HCT116 (cell line): ENCODE data around the gene OVOL1. TPM values are rescaled to one million over a fixed set of nuclear protein-coding genes. Genes with fewer than 3 reads are reported as not detected.

ENCODE experiments used
- ATAC-seq: fragments of 200-7000 bp; cut with Tn5 transposase; 2 replicates; pipeline ENCODE4 v1.9.1; 2020; ENCODE audit warnings: mild to moderate bottlenecking, moderate library complexity
- BruUV-seq: library from RNA; stranded (reverse); fragments of 400-500 nt; replicated peaks from 2 replicates; lab custom pipeline; 2021; lab: Mats Ljungman, UMichigan
- CTCF ChIA-PET: fragments of 300-600 bp; sonication (Branson Sonifier 250); formaldehyde crosslinking; loops from one replicate; lab custom pipeline; 2021; ENCODE audit warnings: antibody characterized with exemption; lab: Charles Lee
- POLR2A ChIA-PET: fragments of 300-600, 350-600 bp; sonication (Branson Sonifier 250); formaldehyde crosslinking; loops from one replicate; lab custom pipeline; 2021; ENCODE audit warnings: antibody characterized with exemption; lab: Charles Lee
- RAD21 ChIA-PET, 2 experiments: fragments of 300-600 bp; sonication (Branson Sonifier 250); formaldehyde crosslinking; loops; one replicate each; lab custom pipeline; 2023; ENCODE audit warnings: low total read pairs in 2 of 2; ENCODE audit not compliant: uncharacterized antibody in 2 of 2, unreplicated experiment in 2 of 2, low non-redundant PET in 1 of 2; lab: Charles Lee
- DNase-seq: peaks from one replicate; pipeline ENCODE4 v3.0.0-alpha.2; 2010; ENCODE audit warnings: low read depth, low spot score
- H2AFZ ChIP-seq: fragments of 200-600 bp; shearing (Covaris generic), sonication (generic); 2 replicates; pipeline ENCODE4 v1.6.1; 2017; ENCODE audit warnings: low read depth, mixed run types, mixed read lengths, antibody characterized with exemption, low read length; ENCODE audit not compliant: poor library complexity, severe bottlenecking
- H3K27ac ChIP-seq: 2 replicates; pipeline ENCODE4 v1.5.1; 2012; ENCODE audit warnings: low read depth, low read length
- H3K27me3 ChIP-seq: fragments of 200-600 bp; sonication (generic); 2 replicates; pipeline ENCODE4 v1.6.1; 2016; ENCODE audit warnings: mixed run types, low read length, mixed read lengths; ENCODE audit not compliant: insufficient read depth
- H3K36me3 ChIP-seq, 2 experiments: fragments of 200-500 bp in 1 of 2; fragments of 200-600 bp in 1 of 2; sonication (Bioruptor generic) in 1 of 2; sonication (generic) in 1 of 2; 2 replicates each; pipeline versions ENCODE4 v1.5.1 to v1.6.1; 2014 to 2016; ENCODE audit warnings: low read length in 2 of 2, inconsistent platforms in 1 of 2, mixed read lengths in 1 of 2, mixed run types in 1 of 2; ENCODE audit not compliant: insufficient read depth in 2 of 2, control insufficient read depth in 1 of 2
- H3K4me1 ChIP-seq, 2 experiments: fragments of 200-600 bp in 1 of 2; sonication (generic) in 1 of 2; 2 replicates each; pipeline versions ENCODE4 v1.5.1 to v1.6.1; 2012 to 2017; ENCODE audit warnings: low read length in 2 of 2, inconsistent platforms in 1 of 2, mild to moderate bottlenecking in 1 of 2, mixed read lengths in 1 of 2, mixed run types in 1 of 2, moderate library complexity in 1 of 2; ENCODE audit not compliant: insufficient read depth in 2 of 2, control insufficient read depth in 1 of 2
- H3K4me2 ChIP-seq: fragments of 200-600 bp; sonication (generic); 2 replicates; pipeline ENCODE4 v1.6.1; 2017; ENCODE audit warnings: mixed run types, low read length, mixed read lengths
- H3K4me3 ChIP-seq, 2 experiments: fragments of 200-600 bp in 1 of 2; sonication (generic) in 1 of 2; replicated peaks in 1 of 2; 2 replicates each; pipeline ENCODE4 v1.5.1; 2011 to 2016; ENCODE audit warnings: low read length in 2 of 2, control low read depth in 1 of 2, low read depth in 1 of 2, mild to moderate bottlenecking in 1 of 2, mixed read lengths in 1 of 2, mixed run types in 1 of 2
- H3K79me2 ChIP-seq: fragments of 200-600 bp; sonication (generic); 2 replicates; pipeline ENCODE4 v1.6.1; 2017; ENCODE audit warnings: mild to moderate bottlenecking, mixed run types, low read length, moderate library complexity, mixed read lengths; ENCODE audit not compliant: insufficient read depth
- H3K9ac ChIP-seq: fragments of 200-600 bp; sonication (generic); 2 replicates; pipeline ENCODE4 v1.6.1; 2016; ENCODE audit warnings: low read length, mixed read lengths
- H3K9me2 ChIP-seq: fragments of 200-600 bp; sonication (generic), shearing (Covaris generic); 2 replicates; pipeline ENCODE4 v1.6.1; 2017; ENCODE audit warnings: mixed run types, mild to moderate bottlenecking, moderate library complexity; ENCODE audit not compliant: insufficient read depth
- H3K9me3 ChIP-seq, 2 experiments: fragments of 200-500 bp in 1 of 2; fragments of 200-600 bp in 1 of 2; sonication (Bioruptor generic) in 1 of 2; sonication (generic) in 1 of 2; 2 replicates each; pipeline ENCODE4 v1.6.1; 2014 to 2017; ENCODE audit warnings: low read length in 2 of 2, mixed read lengths in 2 of 2, inconsistent platforms in 1 of 2, low read depth in 1 of 2, mild to moderate bottlenecking in 1 of 2, mixed run types in 1 of 2, moderate library complexity in 1 of 2; ENCODE audit not compliant: control insufficient read depth in 1 of 2, insufficient read depth in 1 of 2
- H4K20me1 ChIP-seq: fragments of 200-600 bp; sonication (generic), shearing (Covaris generic); 2 replicates; pipeline ENCODE4 v1.6.1; 2017; ENCODE audit warnings: mixed run types, mild to moderate bottlenecking, moderate library complexity; ENCODE audit not compliant: insufficient read depth
- CBX3 ChIP-seq: IDR thresholded peaks from 2 replicates; pipeline ENCODE4 v1.6.1; 2012; ENCODE audit warnings: low read depth
- CEBPB ChIP-seq: IDR thresholded peaks from 2 replicates; pipeline ENCODE4 v1.6.1; 2012; ENCODE audit warnings: low read depth
- EGR1 ChIP-seq: IDR thresholded peaks from 2 replicates; pipeline ENCODE4 v1.6.1; 2012; ENCODE audit warnings: low read depth
- ELF1 ChIP-seq: IDR thresholded peaks from 2 replicates; pipeline ENCODE4 v1.6.1; 2012; ENCODE audit warnings: low read depth, borderline replicate concordance
- EZH2 ChIP-seq: fragments of 200-600 bp; sonication (generic); IDR thresholded peaks from 2 replicates; pipeline ENCODE4 v1.6.1; 2017; ENCODE audit warnings: antibody characterized with exemption, mixed run types
- EZH2phosphoT487 ChIP-seq: fragments of 200-600 bp; IDR thresholded peaks from 2 replicates; pipeline ENCODE4 v1.6.1; 2018; ENCODE audit warnings: antibody characterized with exemption, borderline replicate concordance
- FOSL1 ChIP-seq: IDR thresholded peaks from 2 replicates; pipeline ENCODE4 v1.6.1; 2012; ENCODE audit warnings: low read depth
- MAX ChIP-seq: IDR thresholded peaks from 2 replicates; pipeline ENCODE4 v1.6.1; 2012
- POLR2A ChIP-seq: IDR thresholded peaks from 2 replicates; pipeline ENCODE4 v1.7.0; 2011; ENCODE audit warnings: borderline replicate concordance; ENCODE audit not compliant: insufficient read depth, insufficient read length; ENCODE audit errors: extremely low read depth
- POLR2AphosphoS5 ChIP-seq: IDR thresholded peaks from 2 replicates; pipeline ENCODE4 v1.6.1; 2011; ENCODE audit warnings: mild to moderate bottlenecking, low read depth, low read length, moderate library complexity
- RAD21 ChIP-seq: IDR thresholded peaks from 2 replicates; pipeline ENCODE4 v1.6.1; 2012; ENCODE audit warnings: low read depth, mild to moderate bottlenecking
- REST ChIP-seq: IDR thresholded peaks from 2 replicates; pipeline ENCODE4 v1.6.1; 2012; ENCODE audit warnings: low read depth
- SP1 ChIP-seq: IDR thresholded peaks from 2 replicates; pipeline ENCODE4 v1.6.1; 2012; ENCODE audit warnings: low read depth
- SRF ChIP-seq: IDR thresholded peaks from 2 replicates; pipeline ENCODE4 v1.6.1; 2012; ENCODE audit warnings: low read depth
- TCF7L2 ChIP-seq: IDR thresholded peaks from 2 replicates; pipeline ENCODE4 v1.7.0; 2011; ENCODE audit warnings: borderline replicate concordance, inconsistent platforms; ENCODE audit not compliant: insufficient read depth, insufficient read length; ENCODE audit errors: extremely low read depth
- ZBTB33 ChIP-seq: IDR thresholded peaks from 2 replicates; pipeline ENCODE4 v1.6.1; 2011; ENCODE audit warnings: mild to moderate bottlenecking, low read length, moderate library complexity; ENCODE audit not compliant: insufficient replicate concordance; ENCODE audit errors: extremely low read depth
- ZFX ChIP-seq: fragments of 450-650 bp; IDR thresholded peaks from 2 replicates; pipeline ENCODE4 v1.6.1; 2017
- ZNF274 ChIP-seq: fragments of 200-500 bp; sonication (Bioruptor generic); IDR thresholded peaks from 2 replicates; pipeline ENCODE4 v1.6.1; 2014; ENCODE audit warnings: mild to moderate bottlenecking, low read depth, low read length, inconsistent platforms
- intact Hi-C: fragments of 100-400 bp; cut with micrococcal nuclease; formaldehyde crosslinking; loops from 2 replicates; pipeline ENCODE4 v1.10.0; 2022
- total RNA-seq: library from RNA; stranded (reverse); gene quantifications from one replicate; pipeline ENCODE4 v1.2.1, GENCODE V29; 2021; ENCODE audit not compliant: unreplicated experiment

OVOL1 gene
- total RNA-seq, 1 experiment from 2014 or later = 14.7 TPM

- Histone ChIP-seq H3K79me2 (no peaks in the 10 kb centered on the region), H3K9me2 (no peaks in the 10 kb centered on the region), H4K20me1 (no peaks in the 10 kb centered on the region), H3K4me3 (no peak overlapping the region), H3K27ac (no peak overlapping the region), H2AFZ (no peak overlapping the region), H3K27me3 (no peaks in the 10 kb centered on the region), H3K36me3 (no peaks in the 10 kb centered on the region), H3K4me2 (no peak overlapping the region), H3K9me3 (no peaks in the 10 kb centered on the region), H3K4me1 (peaks cover 0 to 12% of the 10 kb centered on the region in 2 experiments; a peak in 2 of 4 replicates), H3K9ac (no peak overlapping the region)
- BruUV-seq = no TSS peak
- ChIA-PET POLR2A (no interaction called here), CTCF (interaction anchor here (1.4 to 2.0 kb wide), 2 partner anchors 11 to 74 kb away, joined by 5 to 8 read pairs; no protein-coding TSS in a partner anchor), RAD21 (no interaction called here)
- TF ChIP-seq EZH2phosphoT487 (no peak), SP1 (no peak), MAX (no peak), ELF1 (no peak), POLR2A (no peak), ZFX (no peak), ZNF274 (no peak), EGR1 (no peak), FOSL1 (no peak), RAD21 (no peak), REST (no peak), POLR2AphosphoS5 (no peak), TCF7L2 (no peak), ZBTB33 (no peak), EZH2 (no peak), SRF (no peak), CBX3 (no peak), CEBPB (no peak)
- intact Hi-C loops = loop anchor here (1.0 kb wide), 1 partner anchor 75 kb away; no protein-coding TSS in a partner anchor
- DNase-seq (no peak), ATAC-seq (no peak)
Observed at GRCh38 chr11:65743681-65744025, 43.2 kb upstream of the OVOL1 start.
